HCT116 (cell line): ENCODE data around the gene ETFA. TPM values are rescaled to one million over a fixed set of nuclear protein-coding genes. Genes with fewer than 3 reads are reported as not detected.

Experiments
- ATAC-seq: fragments of 200-7000 bp; cut with Tn5 transposase; 2 replicates; pipeline ENCODE4 v1.9.1; 2020; ENCODE audit warnings: mild to moderate bottlenecking, moderate library complexity
- BruUV-seq: library from RNA; stranded (reverse); fragments of 400-500 nt; replicated peaks from 2 replicates; lab custom pipeline; 2021; lab: Mats Ljungman, UMichigan
- CTCF ChIA-PET: fragments of 300-600 bp; sonication (Branson Sonifier 250); formaldehyde crosslinking; loops from one replicate; lab custom pipeline; 2021; ENCODE audit warnings: antibody characterized with exemption; lab: Charles Lee
- POLR2A ChIA-PET: fragments of 300-600, 350-600 bp; sonication (Branson Sonifier 250); formaldehyde crosslinking; loops from one replicate; lab custom pipeline; 2021; ENCODE audit warnings: antibody characterized with exemption; lab: Charles Lee
- RAD21 ChIA-PET, 2 experiments: fragments of 300-600 bp; sonication (Branson Sonifier 250); formaldehyde crosslinking; loops; one replicate each; lab custom pipeline; 2023; ENCODE audit warnings: low total read pairs in 2 of 2; ENCODE audit not compliant: uncharacterized antibody in 2 of 2, unreplicated experiment in 2 of 2, low non-redundant PET in 1 of 2; lab: Charles Lee
- DNase-seq: peaks from one replicate; pipeline ENCODE4 v3.0.0-alpha.2; 2010; ENCODE audit warnings: low read depth, low spot score
- H2AFZ ChIP-seq: fragments of 200-600 bp; shearing (Covaris generic), sonication (generic); 2 replicates; pipeline ENCODE4 v1.6.1; 2017; ENCODE audit warnings: low read depth, mixed run types, mixed read lengths, antibody characterized with exemption, low read length; ENCODE audit not compliant: poor library complexity, severe bottlenecking
- H3K27ac ChIP-seq: 2 replicates; pipeline ENCODE4 v1.5.1; 2012; ENCODE audit warnings: low read depth, low read length
- H3K27me3 ChIP-seq: fragments of 200-600 bp; sonication (generic); 2 replicates; pipeline ENCODE4 v1.6.1; 2016; ENCODE audit warnings: mixed run types, low read length, mixed read lengths; ENCODE audit not compliant: insufficient read depth
- H3K36me3 ChIP-seq, 2 experiments: fragments of 200-500 bp in 1 of 2; fragments of 200-600 bp in 1 of 2; sonication (Bioruptor generic) in 1 of 2; sonication (generic) in 1 of 2; 2 replicates each; pipeline versions ENCODE4 v1.5.1 to v1.6.1; 2014 to 2016; ENCODE audit warnings: low read length in 2 of 2, inconsistent platforms in 1 of 2, mixed read lengths in 1 of 2, mixed run types in 1 of 2; ENCODE audit not compliant: insufficient read depth in 2 of 2, control insufficient read depth in 1 of 2
- H3K4me1 ChIP-seq, 2 experiments: fragments of 200-600 bp in 1 of 2; sonication (generic) in 1 of 2; 2 replicates each; pipeline versions ENCODE4 v1.5.1 to v1.6.1; 2012 to 2017; ENCODE audit warnings: low read length in 2 of 2, inconsistent platforms in 1 of 2, mild to moderate bottlenecking in 1 of 2, mixed read lengths in 1 of 2, mixed run types in 1 of 2, moderate library complexity in 1 of 2; ENCODE audit not compliant: insufficient read depth in 2 of 2, control insufficient read depth in 1 of 2
- H3K4me2 ChIP-seq: fragments of 200-600 bp; sonication (generic); 2 replicates; pipeline ENCODE4 v1.6.1; 2017; ENCODE audit warnings: mixed run types, low read length, mixed read lengths
- H3K4me3 ChIP-seq, 2 experiments: fragments of 200-600 bp in 1 of 2; sonication (generic) in 1 of 2; replicated peaks in 1 of 2; 2 replicates each; pipeline ENCODE4 v1.5.1; 2011 to 2016; ENCODE audit warnings: low read length in 2 of 2, control low read depth in 1 of 2, low read depth in 1 of 2, mild to moderate bottlenecking in 1 of 2, mixed read lengths in 1 of 2, mixed run types in 1 of 2
- H3K79me2 ChIP-seq: fragments of 200-600 bp; sonication (generic); 2 replicates; pipeline ENCODE4 v1.6.1; 2017; ENCODE audit warnings: mild to moderate bottlenecking, mixed run types, low read length, moderate library complexity, mixed read lengths; ENCODE audit not compliant: insufficient read depth
- H3K9ac ChIP-seq: fragments of 200-600 bp; sonication (generic); 2 replicates; pipeline ENCODE4 v1.6.1; 2016; ENCODE audit warnings: low read length, mixed read lengths
- H3K9me2 ChIP-seq: fragments of 200-600 bp; sonication (generic), shearing (Covaris generic); 2 replicates; pipeline ENCODE4 v1.6.1; 2017; ENCODE audit warnings: mixed run types, mild to moderate bottlenecking, moderate library complexity; ENCODE audit not compliant: insufficient read depth
- H3K9me3 ChIP-seq, 2 experiments: fragments of 200-500 bp in 1 of 2; fragments of 200-600 bp in 1 of 2; sonication (Bioruptor generic) in 1 of 2; sonication (generic) in 1 of 2; 2 replicates each; pipeline ENCODE4 v1.6.1; 2014 to 2017; ENCODE audit warnings: low read length in 2 of 2, mixed read lengths in 2 of 2, inconsistent platforms in 1 of 2, low read depth in 1 of 2, mild to moderate bottlenecking in 1 of 2, mixed run types in 1 of 2, moderate library complexity in 1 of 2; ENCODE audit not compliant: control insufficient read depth in 1 of 2, insufficient read depth in 1 of 2
- H4K20me1 ChIP-seq: fragments of 200-600 bp; sonication (generic), shearing (Covaris generic); 2 replicates; pipeline ENCODE4 v1.6.1; 2017; ENCODE audit warnings: mixed run types, mild to moderate bottlenecking, moderate library complexity; ENCODE audit not compliant: insufficient read depth
- ELF1 ChIP-seq: IDR thresholded peaks from 2 replicates; pipeline ENCODE4 v1.6.1; 2012; ENCODE audit warnings: low read depth, borderline replicate concordance
- EZH2 ChIP-seq: fragments of 200-600 bp; sonication (generic); IDR thresholded peaks from 2 replicates; pipeline ENCODE4 v1.6.1; 2017; ENCODE audit warnings: antibody characterized with exemption, mixed run types
- FOSL1 ChIP-seq: IDR thresholded peaks from 2 replicates; pipeline ENCODE4 v1.6.1; 2012; ENCODE audit warnings: low read depth
- JUND ChIP-seq: IDR thresholded peaks from 2 replicates; pipeline ENCODE4 v1.6.1; 2012
- RAD21 ChIP-seq: IDR thresholded peaks from 2 replicates; pipeline ENCODE4 v1.6.1; 2012; ENCODE audit warnings: low read depth, mild to moderate bottlenecking
- intact Hi-C: fragments of 100-400 bp; cut with micrococcal nuclease; formaldehyde crosslinking; loops from 2 replicates; pipeline ENCODE4 v1.10.0; 2022
- total RNA-seq: library from RNA; stranded (reverse); gene quantifications from one replicate; pipeline ENCODE4 v1.2.1, GENCODE V29; 2021; ENCODE audit not compliant: unreplicated experiment
- TF ChIP-seq, protein P1 (sequence below), 3 experiments: fragments of 200-600 bp in 1 of 3; sonication (generic) in 1 of 3; IDR thresholded peaks in 2 of 3; conservative IDR thresholded peaks in 1 of 3; 2 replicates each; pipeline ENCODE4 v1.5.1; 2012 to 2017; ENCODE audit warnings: low read depth in 2 of 3, low read length in 2 of 3, antibody characterized with exemption in 1 of 3, borderline replicate concordance in 1 of 3, control low read depth in 1 of 3, mild to moderate bottlenecking in 1 of 3, mixed read lengths in 1 of 3, mixed run types in 1 of 3, moderate library complexity in 1 of 3; ENCODE audit not compliant: insufficient read depth in 1 of 3
- TF ChIP-seq, protein P2 (sequence below): IDR thresholded peaks from 2 replicates; pipeline ENCODE4 v1.6.1; 2012

Gene ETFA
- total RNA-seq, 1 experiment from 2014 or later = 144 TPM

DNA sequence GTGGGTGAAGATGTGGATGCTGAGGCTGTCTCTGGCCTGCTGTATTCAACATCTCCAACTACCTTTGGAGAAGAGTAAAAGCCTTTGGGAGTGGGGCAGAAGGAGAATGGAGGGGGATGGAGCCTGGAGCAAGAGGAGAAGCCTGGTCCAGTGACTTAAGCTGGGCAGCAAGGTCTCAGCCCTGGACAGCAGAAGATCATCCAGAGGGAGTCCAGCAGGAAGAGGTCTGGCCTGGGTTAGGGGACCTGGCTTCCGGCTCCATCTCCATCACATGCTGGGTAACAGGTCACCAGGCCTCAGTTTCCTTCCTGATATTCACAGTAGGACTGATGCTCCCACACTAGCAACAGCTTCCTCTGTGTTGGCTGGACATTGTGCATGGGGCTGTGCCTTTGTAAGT lies 21.5 kb upstream of the ETFA start:
- Histone ChIP-seq H3K9me3 (no peaks in the 10 kb centered on the region), H3K79me2 (peaks cover 11% of the 10 kb centered on the region), H3K9me2 (no peaks in the 10 kb centered on the region), H3K4me2 (no peak overlapping the region), H3K27ac (no peak overlapping the region), H3K9ac (no peak overlapping the region), H3K27me3 (no peaks in the 10 kb centered on the region), H3K4me1 (peaks cover 10 to 33% of the 10 kb centered on the region in 2 experiments; a peak in 3 of 4 replicates), H3K4me3 (no peak overlapping the region), H2AFZ (no peak overlapping the region), H3K36me3 (no peaks in the 10 kb centered on the region), H4K20me1 (no peaks in the 10 kb centered on the region)
- RAD21 ChIA-PET = no interaction called here
- CTCF ChIA-PET = interaction anchor here (0.8 kb wide), 1 partner anchor 147 kb away, joined by 3 read pairs; no protein-coding TSS in a partner anchor
- no TSS peak for BruUV-seq
- ATAC-seq = no peak
- DNase-seq = no peak
- TF ChIP-seq EZH2 (no peak), ELF1 (no peak), RAD21 (no peak), JUND (no peak), FOSL1 (no peak)
- TF ChIP-seq, protein P1, sequence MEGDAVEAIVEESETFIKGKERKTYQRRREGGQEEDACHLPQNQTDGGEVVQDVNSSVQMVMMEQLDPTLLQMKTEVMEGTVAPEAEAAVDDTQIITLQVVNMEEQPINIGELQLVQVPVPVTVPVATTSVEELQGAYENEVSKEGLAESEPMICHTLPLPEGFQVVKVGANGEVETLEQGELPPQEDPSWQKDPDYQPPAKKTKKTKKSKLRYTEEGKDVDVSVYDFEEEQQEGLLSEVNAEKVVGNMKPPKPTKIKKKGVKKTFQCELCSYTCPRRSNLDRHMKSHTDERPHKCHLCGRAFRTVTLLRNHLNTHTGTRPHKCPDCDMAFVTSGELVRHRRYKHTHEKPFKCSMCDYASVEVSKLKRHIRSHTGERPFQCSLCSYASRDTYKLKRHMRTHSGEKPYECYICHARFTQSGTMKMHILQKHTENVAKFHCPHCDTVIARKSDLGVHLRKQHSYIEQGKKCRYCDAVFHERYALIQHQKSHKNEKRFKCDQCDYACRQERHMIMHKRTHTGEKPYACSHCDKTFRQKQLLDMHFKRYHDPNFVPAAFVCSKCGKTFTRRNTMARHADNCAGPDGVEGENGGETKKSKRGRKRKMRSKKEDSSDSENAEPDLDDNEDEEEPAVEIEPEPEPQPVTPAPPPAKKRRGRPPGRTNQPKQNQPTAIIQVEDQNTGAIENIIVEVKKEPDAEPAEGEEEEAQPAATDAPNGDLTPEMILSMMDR (IDR thresholded peaks at IDR 0.05 in 2 of 3, conservative IDR thresholded peaks at IDR 0.05 in 1 of 3; ENCODE audit: borderline replicate concordance in 1 of 3, insufficient read depth in 1 of 3, low read depth in 2 of 3, low read length in 2 of 3) = no peak
- TF ChIP-seq, protein P2, sequence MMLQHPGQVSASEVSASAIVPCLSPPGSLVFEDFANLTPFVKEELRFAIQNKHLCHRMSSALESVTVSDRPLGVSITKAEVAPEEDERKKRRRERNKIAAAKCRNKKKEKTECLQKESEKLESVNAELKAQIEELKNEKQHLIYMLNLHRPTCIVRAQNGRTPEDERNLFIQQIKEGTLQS = no peak
- POLR2A ChIA-PET = no interaction called here
- intact Hi-C loops = loop anchor here (10.0 kb wide), 1 partner anchor 512 kb away; no protein-coding TSS in a partner anchor
